Ovary (tissue), 3 donors: ENCODE data around the gene APOA1.

ENCODE experiments used
- CTCF ChIP-seq, 3 donors: fragments of 450-650 bp in 2 of 3; fragments of 200-600 bp in 1 of 3; IDR thresholded peaks; one replicate each; pipeline versions ENCODE4 v1.5.1 to v1.8.0; 2016 to 2022; ENCODE audit warnings: antibody characterized with exemption in 3 of 3, mild to moderate bottlenecking in 1 of 3
- EP300 ChIP-seq: sonication (generic); formaldehyde crosslinking; IDR thresholded peaks from one replicate; pipeline ENCODE4 v1.6.1; 2017; ENCODE audit warnings: antibody characterized with exemption
- POLR2A ChIP-seq: fragments of 450-650 bp; IDR thresholded peaks from one replicate; pipeline ENCODE4 v1.6.1; 2017; ENCODE audit warnings: antibody characterized with exemption, mild to moderate bottlenecking, moderate library complexity
- donor health status: DM: no; HTN: no; CAD: no.

- TF ChIP-seq CTCF (IDR thresholded peaks at IDR 0.05) (no peak), POLR2A (no peak), EP300 (no peak)
These were observed 24.1 kb upstream of the APOA1 start for GRCh38 chr11:116861539-116861938.
